GM12872 (cell line): Measurements from ENCODE around the gene FLRT2.

ENCODE experiments used
- CTCF ChIP-seq: IDR thresholded peaks from 3 replicates; pipeline ENCODE4 v1.5.1; 2011; ENCODE audit warnings: low read depth, mild to moderate bottlenecking, low read length, moderate library complexity; ENCODE audit not compliant: insufficient read depth

Gene FLRT2

GRCh38 chr14:85613496-85613895, 83.6 kb downstream of the FLRT2 start:
- no peak for TF ChIP-seq CTCF

GRCh38 chr14:85616386-85616885, 86.5 kb downstream of the FLRT2 start:
- no peak for TF ChIP-seq CTCF

GRCh38 chr14:85616886-85617285, 86.9 kb downstream of the FLRT2 start:
- TF ChIP-seq CTCF: no peak

- TF ChIP-seq CTCF: no peak
Measured at GRCh38 chr14:85617791-85618190, 87.8 kb downstream of the FLRT2 start.

GRCh38 chr14:85618390-85618789, 88.4 kb downstream of the FLRT2 start:
- TF ChIP-seq CTCF: no peak

GRCh38 chr14:85618978-85619377, 89.0 kb downstream of the FLRT2 start:
- no peak for TF ChIP-seq CTCF

- TF ChIP-seq CTCF: no peak
Measured at GRCh38 chr14:85619851-85620250, 89.9 kb downstream of the FLRT2 start.

- TF ChIP-seq CTCF: no peak
Measured at GRCh38 chr14:85620947-85621346, 91.0 kb downstream of the FLRT2 start.
